ENCODE results near the gene ZBTB46. TPM values are rescaled to one million over a fixed set of nuclear protein-coding genes. Genes with fewer than 3 reads are reported as not detected.
"Not testable (repeated sequence)": the region's sequence is repeated elsewhere in the genome, so short reads cannot be mapped to it uniquely, and the experiment has no call there.

The ZBTB46 gene
- total RNA-seq, 1 donor from 2014 or later: 7.4 TPM

DNA sequence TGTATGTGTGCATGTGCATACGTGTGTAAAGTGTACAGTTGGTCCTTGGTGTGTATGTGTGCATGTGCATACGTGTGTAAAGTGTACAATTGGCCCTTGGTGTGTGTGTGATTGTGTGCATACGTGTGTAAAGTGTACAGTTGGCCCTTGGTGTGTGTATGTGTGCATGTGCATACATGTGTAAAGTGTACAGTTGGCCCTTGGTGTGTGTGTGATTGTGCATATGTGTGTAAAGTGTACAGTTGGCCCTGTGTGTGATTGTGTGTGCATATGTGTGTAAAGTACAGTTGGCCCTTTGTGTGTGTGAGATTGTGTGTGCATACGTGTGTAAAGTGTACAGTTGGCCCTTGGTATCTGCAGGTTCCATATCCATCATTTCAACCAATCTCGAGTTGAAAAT is 99.7 kb downstream of the ZBTB46 start:
- TF ChIP-seq POLR2AphosphoS5 (IDR thresholded peaks at IDR 0.05; ENCODE audit: insufficient read depth in 1 of 2, low read depth in 1 of 2) (no peak), POLR2A (IDR thresholded peaks at IDR 0.05) (no peak)
- TF ChIP-seq, protein P1, sequence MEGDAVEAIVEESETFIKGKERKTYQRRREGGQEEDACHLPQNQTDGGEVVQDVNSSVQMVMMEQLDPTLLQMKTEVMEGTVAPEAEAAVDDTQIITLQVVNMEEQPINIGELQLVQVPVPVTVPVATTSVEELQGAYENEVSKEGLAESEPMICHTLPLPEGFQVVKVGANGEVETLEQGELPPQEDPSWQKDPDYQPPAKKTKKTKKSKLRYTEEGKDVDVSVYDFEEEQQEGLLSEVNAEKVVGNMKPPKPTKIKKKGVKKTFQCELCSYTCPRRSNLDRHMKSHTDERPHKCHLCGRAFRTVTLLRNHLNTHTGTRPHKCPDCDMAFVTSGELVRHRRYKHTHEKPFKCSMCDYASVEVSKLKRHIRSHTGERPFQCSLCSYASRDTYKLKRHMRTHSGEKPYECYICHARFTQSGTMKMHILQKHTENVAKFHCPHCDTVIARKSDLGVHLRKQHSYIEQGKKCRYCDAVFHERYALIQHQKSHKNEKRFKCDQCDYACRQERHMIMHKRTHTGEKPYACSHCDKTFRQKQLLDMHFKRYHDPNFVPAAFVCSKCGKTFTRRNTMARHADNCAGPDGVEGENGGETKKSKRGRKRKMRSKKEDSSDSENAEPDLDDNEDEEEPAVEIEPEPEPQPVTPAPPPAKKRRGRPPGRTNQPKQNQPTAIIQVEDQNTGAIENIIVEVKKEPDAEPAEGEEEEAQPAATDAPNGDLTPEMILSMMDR (IDR thresholded peaks at IDR 0.05): no peak

DNA sequence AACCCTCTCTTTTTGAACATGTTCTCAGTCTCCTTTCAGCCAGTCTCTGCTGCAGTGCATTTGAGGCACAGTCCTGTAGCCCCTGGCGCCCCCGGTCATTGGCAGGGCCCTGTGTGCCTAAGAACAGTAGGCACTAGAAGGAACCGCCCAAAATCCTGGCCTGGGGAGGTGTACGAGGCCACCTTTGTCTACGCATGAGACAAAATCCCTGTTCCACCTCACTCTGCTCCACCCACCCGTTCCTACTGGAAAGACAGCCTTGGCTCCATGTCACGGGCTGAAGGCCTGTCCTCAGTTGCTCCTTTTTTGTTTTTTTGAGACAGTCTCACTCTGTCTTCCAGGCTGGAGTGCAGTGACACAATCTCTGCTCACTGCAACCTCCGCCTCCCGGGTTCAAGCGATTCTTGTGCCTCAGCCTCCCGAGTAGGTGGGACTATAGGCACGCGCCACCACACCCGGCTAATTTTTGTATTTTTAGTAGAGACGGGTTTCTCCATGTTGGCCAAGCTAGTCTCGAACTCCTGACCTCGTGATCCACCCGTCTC is 100.8 kb downstream of the ZBTB46 start:
- H3K36me3 ChIP-seq: peaks cover 0 to 30% of the 10 kb centered on the region in 2 donors
- H3K27ac ChIP-seq; H3K27me3 ChIP-seq; H3K4me3 ChIP-seq; H3K9me3 ChIP-seq; intact Hi-C loops (cut with DNase I); DNase-seq (ENCODE audit: extremely low spot score in 2 of 2); H3K4me1 ChIP-seq: not testable (repeated sequence)

More for the DNA sequence above, 99.7 kb downstream of the ZBTB46 start:
- no peak overlapping the region for H3K27ac ChIP-seq
- peaks cover 5% of the 10 kb centered on the region for H3K4me1 ChIP-seq
- intact Hi-C loops (cut with DNase I): no loop called here
- H3K36me3 ChIP-seq: peaks cover 0 to 30% of the 10 kb centered on the region in 2 donors
- no peak overlapping the region for H3K4me3 ChIP-seq
- no peak for DNase-seq (ENCODE audit: extremely low spot score in 2 of 2)
- H3K27me3 ChIP-seq: no peaks in the 10 kb centered on the region
- no peaks in the 10 kb centered on the region for H3K9me3 ChIP-seq

DNA sequence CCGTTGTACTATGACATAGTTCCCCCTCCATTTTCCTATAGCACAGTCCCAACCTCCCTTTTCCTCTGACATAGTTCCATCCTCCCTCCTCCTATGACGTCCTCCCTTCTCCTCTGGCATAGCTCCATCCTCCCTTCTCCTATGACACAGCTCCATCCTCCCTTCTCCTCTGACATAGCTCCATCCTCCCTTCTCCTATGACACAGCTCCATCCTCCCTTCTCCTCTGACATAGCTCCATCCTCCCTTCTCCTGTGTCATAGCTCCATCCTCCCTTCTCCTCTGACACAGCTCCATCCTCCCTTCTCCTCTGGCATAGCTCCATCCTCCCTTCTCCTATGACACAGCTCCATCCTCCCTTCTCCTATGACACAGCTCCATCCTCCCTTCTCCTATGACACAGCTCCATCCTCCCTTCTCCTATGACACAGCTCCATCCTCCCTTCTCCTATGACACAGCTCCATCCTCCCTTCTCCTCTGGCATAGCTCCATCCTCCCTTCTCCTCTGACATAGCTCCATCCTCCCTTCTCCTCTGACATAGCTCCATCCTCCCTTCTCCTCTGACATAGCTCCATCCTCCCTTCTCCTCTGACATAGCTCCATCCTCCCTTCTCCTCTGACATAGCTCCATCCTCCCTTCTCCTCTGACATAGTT is 108.0 kb downstream of the ZBTB46 start:
- H3K4me1 ChIP-seq; H3K27me3 ChIP-seq; intact Hi-C loops (cut with DNase I); H3K27ac ChIP-seq; DNase-seq (ENCODE audit: extremely low spot score in 2 of 2); H3K4me3 ChIP-seq: not testable (repeated sequence)
- Histone ChIP-seq H3K36me3 (peaks cover 0 to 37% of the 10 kb centered on the region in 2 donors), H3K9me3 (peaks cover 14% of the 10 kb centered on the region)

DNA sequence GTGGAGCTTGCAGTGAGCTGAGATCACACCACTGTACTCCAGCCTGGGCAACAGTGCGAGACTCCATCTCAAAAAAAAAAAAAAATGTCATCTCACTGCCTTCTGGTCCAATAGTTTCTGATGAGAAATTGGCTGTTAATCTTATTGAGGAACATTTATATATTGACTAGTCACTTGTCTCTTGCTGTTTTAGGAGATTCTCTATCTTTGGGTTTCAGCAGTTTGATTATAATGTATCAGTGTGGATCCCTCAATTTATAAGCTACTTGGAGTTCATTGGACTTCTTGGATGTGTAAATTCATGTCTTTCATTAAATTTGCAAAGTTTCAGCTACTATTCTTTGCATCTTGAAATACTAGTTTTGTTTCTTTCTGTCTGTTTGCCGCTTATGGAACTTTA is 112.1 kb downstream of the ZBTB46 start:
- peaks cover 0 to 54% of the 10 kb centered on the region in 2 donors for H3K36me3 ChIP-seq
- intact Hi-C loops (cut with DNase I): no loop called here

DNA sequence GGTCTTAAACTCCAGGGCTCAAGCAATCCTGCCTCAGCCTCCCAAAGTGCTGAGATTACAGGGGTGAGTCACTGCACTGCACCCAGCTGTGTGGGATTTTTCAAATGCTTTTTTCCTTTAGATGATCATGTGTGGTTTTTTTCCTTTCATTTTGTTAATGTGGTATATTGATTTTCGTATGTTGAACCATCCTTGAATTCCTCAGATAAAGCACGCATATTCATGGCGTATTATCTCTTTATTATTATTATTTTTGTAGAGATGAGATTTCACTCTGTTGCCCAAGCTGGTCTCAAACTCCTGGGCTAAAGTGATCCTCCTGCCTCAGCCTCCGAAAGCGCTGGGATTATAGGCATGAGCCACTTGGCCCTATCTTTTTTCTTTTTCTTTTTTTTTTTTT is 116.2 kb downstream of the ZBTB46 start:
- intact Hi-C loops (cut with DNase I): no loop called here
- H3K27me3 ChIP-seq: no peaks in the 10 kb centered on the region
- H3K36me3 ChIP-seq: peaks cover 4 to 49% of the 10 kb centered on the region in 2 donors
- peaks cover 4% of the 10 kb centered on the region for H3K4me1 ChIP-seq
- DNase-seq (ENCODE audit: extremely low spot score in 2 of 2): no peak
- H3K27ac ChIP-seq: no peak overlapping the region
- H3K9me3 ChIP-seq: peaks cover 17% of the 10 kb centered on the region
- H3K4me3 ChIP-seq: no peak overlapping the region
- TF ChIP-seq POLR2A (IDR thresholded peaks at IDR 0.05) (no peak), POLR2AphosphoS5 (IDR thresholded peaks at IDR 0.05; ENCODE audit: insufficient read depth in 1 of 2, low read depth in 1 of 2) (no peak)
- TF ChIP-seq, protein P1 (IDR thresholded peaks at IDR 0.05): no peak

More for the DNA sequence above, 112.1 kb downstream of the ZBTB46 start:
- H3K4me3 ChIP-seq: no peak overlapping the region
- peaks cover 17% of the 10 kb centered on the region for H3K9me3 ChIP-seq
- TF ChIP-seq, protein P1 (IDR thresholded peaks at IDR 0.05): no peak
- no peak for TF ChIP-seq POLR2AphosphoS5 (IDR thresholded peaks at IDR 0.05; ENCODE audit: insufficient read depth in 1 of 2, low read depth in 1 of 2)
- TF ChIP-seq POLR2A (IDR thresholded peaks at IDR 0.05): no peak
- no peak overlapping the region for H3K27ac ChIP-seq
- H3K4me1 ChIP-seq: no peaks in the 10 kb centered on the region
- no peaks in the 10 kb centered on the region for H3K27me3 ChIP-seq
- DNase-seq (ENCODE audit: extremely low spot score in 2 of 2): no peak

DNA sequence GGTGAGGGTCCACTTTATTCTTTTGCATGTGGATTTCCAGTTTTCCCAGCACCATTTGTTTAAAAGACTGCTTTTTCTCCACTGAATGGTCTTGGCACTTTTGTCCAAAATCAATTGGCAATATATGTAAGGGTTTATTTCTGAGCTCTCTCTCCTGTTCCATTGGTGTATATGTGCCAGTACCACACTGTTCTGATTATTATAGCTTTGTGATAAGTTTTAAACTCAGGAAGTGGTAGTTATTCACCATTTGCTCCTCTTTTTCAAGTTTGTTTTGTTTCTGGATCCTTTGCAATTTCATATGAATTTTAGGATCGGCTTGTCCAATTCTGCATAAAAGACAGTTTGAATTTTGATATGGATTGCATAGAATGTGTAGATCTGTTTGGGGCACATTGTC is 118.9 kb downstream of the ZBTB46 start:
- intact Hi-C loops (cut with DNase I): no loop called here
- Histone ChIP-seq H3K36me3 (peaks cover 4 to 27% of the 10 kb centered on the region in 2 donors), H3K27ac (no peak overlapping the region), H3K4me3 (no peak overlapping the region), H3K9me3 (peaks cover 10% of the 10 kb centered on the region), H3K4me1 (peaks cover 18% of the 10 kb centered on the region), H3K27me3 (no peaks in the 10 kb centered on the region)
- no peak for TF ChIP-seq POLR2A (IDR thresholded peaks at IDR 0.05)
- TF ChIP-seq, protein P1 (IDR thresholded peaks at IDR 0.05): no peak
- no peak for TF ChIP-seq POLR2AphosphoS5 (IDR thresholded peaks at IDR 0.05; ENCODE audit: insufficient read depth in 1 of 2, low read depth in 1 of 2)
- DNase-seq (ENCODE audit: extremely low spot score in 2 of 2): no peak

All from vagina (tissue), 2 donors.